Measurements from ENCODE around the gene ADIPOR2. TPM values are rescaled to one million over a fixed set of nuclear protein-coding genes. Genes with fewer than 3 reads are reported as not detected.

The ADIPOR2 gene
- total RNA-seq, 1 donor from 2014 or later, result 54.0 TPM

DNA sequence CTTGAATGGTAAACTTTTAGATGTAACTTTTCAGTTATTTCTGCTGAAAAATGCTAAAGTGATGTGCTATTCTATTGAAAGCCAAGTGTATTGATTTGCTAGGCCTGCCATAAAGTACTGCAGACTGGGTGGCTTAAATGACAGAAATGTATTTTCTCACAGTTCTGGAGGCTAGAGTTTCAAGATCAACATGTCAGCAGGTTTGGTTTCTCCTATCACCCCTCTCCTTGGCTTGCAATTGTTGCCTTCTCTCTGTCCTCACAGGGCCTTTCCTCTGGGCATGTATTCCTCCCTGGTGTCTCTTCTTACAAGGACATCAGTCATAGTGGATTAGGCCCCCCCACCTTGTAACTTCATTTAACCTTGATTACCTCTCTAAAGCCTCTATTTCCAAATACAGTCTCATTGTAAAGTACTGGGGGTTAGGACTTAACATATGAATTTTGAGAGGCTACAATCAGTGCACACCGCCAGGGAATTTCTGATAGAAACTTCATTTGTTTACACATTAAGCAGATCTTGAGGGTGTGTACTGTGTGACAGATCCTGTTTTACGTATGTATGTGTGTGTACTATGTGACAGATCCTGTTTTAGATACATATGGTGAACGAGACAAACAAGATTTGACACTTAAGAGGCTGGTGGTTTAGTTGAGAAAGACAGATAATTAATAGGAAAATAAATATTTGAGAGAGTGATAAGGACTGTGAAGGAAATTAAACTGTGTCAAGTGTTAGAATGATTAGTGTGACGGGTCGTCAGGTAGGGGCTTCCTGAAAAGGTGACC is 49.5 kb downstream of the ADIPOR2 start:
- Histone ChIP-seq H3K36me3 (no peaks in the 10 kb centered on the region), H3K9me3 (no peaks in the 10 kb centered on the region), H3K27me3 (no peaks in the 10 kb centered on the region), H3K4me3 (no peak overlapping the region), H3K27ac (no peak overlapping the region), H3K4me1 (peaks cover 27% of the 10 kb centered on the region)
- intact Hi-C loops (cut with DNase I), result no loop called here
- no peak for DNase-seq (ENCODE audit: extremely low spot score in 2 of 2)
- TF ChIP-seq, protein P1, sequence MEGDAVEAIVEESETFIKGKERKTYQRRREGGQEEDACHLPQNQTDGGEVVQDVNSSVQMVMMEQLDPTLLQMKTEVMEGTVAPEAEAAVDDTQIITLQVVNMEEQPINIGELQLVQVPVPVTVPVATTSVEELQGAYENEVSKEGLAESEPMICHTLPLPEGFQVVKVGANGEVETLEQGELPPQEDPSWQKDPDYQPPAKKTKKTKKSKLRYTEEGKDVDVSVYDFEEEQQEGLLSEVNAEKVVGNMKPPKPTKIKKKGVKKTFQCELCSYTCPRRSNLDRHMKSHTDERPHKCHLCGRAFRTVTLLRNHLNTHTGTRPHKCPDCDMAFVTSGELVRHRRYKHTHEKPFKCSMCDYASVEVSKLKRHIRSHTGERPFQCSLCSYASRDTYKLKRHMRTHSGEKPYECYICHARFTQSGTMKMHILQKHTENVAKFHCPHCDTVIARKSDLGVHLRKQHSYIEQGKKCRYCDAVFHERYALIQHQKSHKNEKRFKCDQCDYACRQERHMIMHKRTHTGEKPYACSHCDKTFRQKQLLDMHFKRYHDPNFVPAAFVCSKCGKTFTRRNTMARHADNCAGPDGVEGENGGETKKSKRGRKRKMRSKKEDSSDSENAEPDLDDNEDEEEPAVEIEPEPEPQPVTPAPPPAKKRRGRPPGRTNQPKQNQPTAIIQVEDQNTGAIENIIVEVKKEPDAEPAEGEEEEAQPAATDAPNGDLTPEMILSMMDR (IDR thresholded peaks at IDR 0.05), result no peak

DNA sequence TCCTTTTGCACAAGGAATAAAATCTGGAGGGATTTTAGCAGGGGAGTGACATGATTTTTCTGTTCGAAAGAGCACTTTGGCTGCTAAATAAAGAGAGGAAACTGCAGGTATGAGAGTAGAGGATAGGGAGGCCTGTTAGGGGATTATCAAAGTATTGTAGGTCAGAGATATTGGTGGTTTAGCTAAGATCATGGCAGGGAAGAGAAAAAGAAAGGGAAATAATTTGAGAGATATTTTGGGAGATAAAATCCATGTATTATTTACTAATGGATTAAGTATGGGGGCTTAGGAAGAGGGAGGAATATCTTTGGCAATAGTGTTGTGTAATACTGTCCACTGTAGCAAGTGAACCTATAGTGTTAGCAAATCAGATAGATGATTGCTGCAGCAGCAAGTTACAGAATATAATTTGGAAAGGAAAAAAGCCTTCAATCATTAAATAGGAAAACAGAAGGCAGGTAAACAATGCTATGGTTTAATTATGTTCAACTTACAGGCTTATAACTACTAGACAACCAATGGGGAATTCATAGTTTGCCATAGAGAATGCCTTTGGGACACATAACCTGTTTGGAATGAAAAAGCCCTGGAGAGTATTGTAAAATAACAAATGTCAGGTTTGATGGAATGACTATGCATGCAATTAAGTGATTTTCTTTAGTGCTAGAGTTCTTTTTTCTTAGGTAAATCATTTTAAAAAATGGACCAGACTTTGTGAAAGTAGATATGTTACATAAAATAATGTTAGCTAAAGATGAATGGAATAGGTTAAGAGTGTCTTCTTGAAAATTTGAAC is 50.5 kb downstream of the ADIPOR2 start:
- intact Hi-C loops (cut with DNase I), result no loop called here
- no peak for TF ChIP-seq POLR2A (IDR thresholded peaks at IDR 0.05)
- no peak overlapping the region for H3K27ac ChIP-seq
- H3K4me1 ChIP-seq, result peaks cover 27% of the 10 kb centered on the region
- H3K36me3 ChIP-seq, result no peaks in the 10 kb centered on the region
- DNase-seq (ENCODE audit: extremely low spot score in 2 of 2), result no peak
- H3K9me3 ChIP-seq, result no peaks in the 10 kb centered on the region
- no peak overlapping the region for H3K4me3 ChIP-seq
- H3K27me3 ChIP-seq, result no peaks in the 10 kb centered on the region

DNA sequence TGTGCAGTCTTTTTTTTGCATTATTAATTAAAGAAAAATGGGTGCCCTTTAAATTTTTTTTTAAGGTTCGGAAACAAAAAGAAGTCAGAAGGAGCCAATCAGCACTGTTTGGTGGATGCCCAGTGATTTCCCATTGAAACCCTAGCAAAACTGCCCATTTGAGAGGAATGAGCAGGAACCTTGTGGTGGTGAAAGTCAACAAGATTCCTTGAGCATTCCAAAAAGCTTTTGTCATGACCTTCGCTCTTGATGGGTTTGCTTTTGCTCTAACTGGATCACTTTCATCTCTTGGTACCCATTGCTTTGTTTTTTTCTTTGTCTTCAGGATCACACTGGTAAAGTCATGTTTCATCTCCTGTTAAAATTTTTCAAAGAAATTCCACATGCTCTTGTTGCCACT is 54.1 kb downstream of the ADIPOR2 start:
- peaks cover 0 to 12% of the 10 kb centered on the region in 2 donors for H3K36me3 ChIP-seq
- TF ChIP-seq, protein P1 (IDR thresholded peaks at IDR 0.05), result no peak
- TF ChIP-seq POLR2A (IDR thresholded peaks at IDR 0.05), result no peak
- TF ChIP-seq POLR2AphosphoS5 (IDR thresholded peaks at IDR 0.05; ENCODE audit: insufficient read depth in 1 of 2, low read depth in 1 of 2), result no peak

DNA sequence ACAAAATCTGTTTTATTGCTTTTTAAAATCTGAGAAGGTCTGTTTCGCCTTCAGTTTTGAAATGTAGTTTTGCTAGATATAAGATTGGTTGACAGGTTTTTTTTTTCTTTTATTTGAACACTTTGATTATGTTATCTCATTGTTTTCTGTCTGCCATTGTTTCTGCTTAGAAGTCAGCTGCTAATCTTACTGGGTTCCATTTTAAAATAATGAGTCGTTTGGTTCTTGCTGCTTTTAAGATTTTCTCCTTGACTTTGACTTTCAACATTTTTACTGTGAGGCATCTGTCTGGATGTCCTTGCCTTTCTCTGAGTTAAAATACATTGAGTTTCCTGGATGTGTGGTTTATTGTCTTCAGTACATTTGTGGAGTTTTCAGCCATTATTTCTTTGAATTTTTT is 56.7 kb downstream of the ADIPOR2 start:
- Histone ChIP-seq H3K36me3 (peaks cover 0 to 12% of the 10 kb centered on the region in 2 donors), H3K4me3 (no peak overlapping the region), H3K4me1 (no peaks in the 10 kb centered on the region), H3K27ac (no peak overlapping the region), H3K9me3 (no peaks in the 10 kb centered on the region), H3K27me3 (no peaks in the 10 kb centered on the region)
- TF ChIP-seq POLR2AphosphoS5 (IDR thresholded peaks at IDR 0.05; ENCODE audit: insufficient read depth in 1 of 2, low read depth in 1 of 2) (no peak), POLR2A (IDR thresholded peaks at IDR 0.05) (no peak)
- TF ChIP-seq, protein P1 (IDR thresholded peaks at IDR 0.05), result no peak
- no peak for DNase-seq (ENCODE audit: extremely low spot score in 2 of 2)
- intact Hi-C loops (cut with DNase I), result no loop called here

More for the DNA sequence above, 54.1 kb downstream of the ADIPOR2 start:
- no peaks in the 10 kb centered on the region for H3K9me3 ChIP-seq
- no peaks in the 10 kb centered on the region for H3K27me3 ChIP-seq
- H3K27ac ChIP-seq, result no peak overlapping the region
- peaks cover 19% of the 10 kb centered on the region for H3K4me1 ChIP-seq
- intact Hi-C loops (cut with DNase I), result no loop called here
- no peak for DNase-seq (ENCODE audit: extremely low spot score in 2 of 2)
- H3K4me3 ChIP-seq, result no peak overlapping the region

DNA sequence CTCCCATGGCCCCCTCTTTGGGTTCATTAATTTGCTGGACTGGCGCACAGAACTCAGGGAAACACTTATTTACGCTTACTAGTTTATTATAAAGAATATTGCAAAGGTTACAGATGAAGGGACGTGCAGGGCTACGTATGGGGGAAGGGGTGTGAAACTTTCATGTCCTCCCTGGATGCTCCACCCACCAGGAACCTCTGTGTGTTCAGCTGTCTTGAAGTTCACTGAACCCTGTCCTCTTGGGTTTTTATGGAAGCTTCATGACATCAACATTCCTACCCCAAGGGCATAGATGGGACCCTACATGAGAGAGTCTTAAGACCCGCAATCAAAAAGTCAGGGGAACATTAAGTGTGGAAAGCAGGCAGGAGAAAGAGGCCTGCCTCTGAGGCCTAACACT is 58.1 kb downstream of the ADIPOR2 start:
- DNase-seq (ENCODE audit: extremely low spot score in 2 of 2), result no peak
- Histone ChIP-seq H3K27ac (no peak overlapping the region), H3K4me3 (no peak overlapping the region), H3K4me1 (no peaks in the 10 kb centered on the region), H3K27me3 (no peaks in the 10 kb centered on the region), H3K9me3 (no peaks in the 10 kb centered on the region), H3K36me3 (peaks cover 0 to 12% of the 10 kb centered on the region in 2 donors)
- intact Hi-C loops (cut with DNase I), result no loop called here
- TF ChIP-seq POLR2A (IDR thresholded peaks at IDR 0.05) (no peak), POLR2AphosphoS5 (IDR thresholded peaks at IDR 0.05; ENCODE audit: insufficient read depth in 1 of 2, low read depth in 1 of 2) (no peak)
- TF ChIP-seq, protein P1 (IDR thresholded peaks at IDR 0.05), result no peak
